Measurements from ENCODE around the gene NEURL1B.

GRCh38 chr5:172692981-172693380, 51.9 kb downstream of the NEURL1B start:
- TF ChIP-seq TAF1 (IDR thresholded peaks at IDR 0.05; ENCODE audit: borderline replicate concordance, low read depth, low read length) (no peak), POLR2A (IDR thresholded peaks at IDR 0.05; ENCODE audit: low read depth, low read length) (no peak), POLR2AphosphoS5 (IDR thresholded peaks at IDR 0.05; ENCODE audit: low read depth, low read length) (no peak)

Measured in GM12892 (cell line).